Activated naive CD4-positive, alpha-beta T cell treated with anti-CD3 and anti-CD28 coated beads, Interleukin-2, amount 50 U/mL, for 72 hours (primary cell): ENCODE measurements around the gene FMNL2. TPM values are rescaled to one million over a fixed set of nuclear protein-coding genes. Genes with fewer than 3 reads are reported as not detected.
A peak's percentile ranks its signal among the peaks of the same experiment; 100 is the strongest.

ENCODE experiments used
- ATAC-seq, 2 donors: fragments of 150-1000 bp; cut with Tn5 transposase; 2 replicates each; pipeline ENCODE4 v1.10.0; 2021; ENCODE audit warnings: mild to moderate bottlenecking in 2 of 2, moderate library complexity in 2 of 2
- DNase-seq, 2 donors: peaks; one replicate each; pipeline ENCODE4 v3.0.0; 2021 to 2022; ENCODE audit warnings: low spot score in 2 of 2
- H3K27ac Mint-ChIP-seq, 2 donors: one replicate each; pipeline ENCODE4 v1.8.0; 2022; ENCODE audit warnings: mild to moderate bottlenecking in 2 of 2, mixed read lengths in 2 of 2
- H3K36me3 Mint-ChIP-seq, 2 donors: one replicate each; pipeline ENCODE4 v1.8.0; 2022; ENCODE audit warnings: mixed read lengths in 2 of 2
- H3K9me3 Mint-ChIP-seq, 2 donors: one replicate each; pipeline ENCODE4 v1.8.0; 2022; ENCODE audit warnings: mixed read lengths in 2 of 2
- total RNA-seq, 2 donors: library from RNA; stranded (reverse); gene quantifications; one replicate each; pipeline ENCODE4 v1.2.3, GENCODE V29; 2022

The FMNL2 gene
- total RNA-seq, 2 donors from 2014 or later: 0.34 to 8.0 TPM

DNA sequence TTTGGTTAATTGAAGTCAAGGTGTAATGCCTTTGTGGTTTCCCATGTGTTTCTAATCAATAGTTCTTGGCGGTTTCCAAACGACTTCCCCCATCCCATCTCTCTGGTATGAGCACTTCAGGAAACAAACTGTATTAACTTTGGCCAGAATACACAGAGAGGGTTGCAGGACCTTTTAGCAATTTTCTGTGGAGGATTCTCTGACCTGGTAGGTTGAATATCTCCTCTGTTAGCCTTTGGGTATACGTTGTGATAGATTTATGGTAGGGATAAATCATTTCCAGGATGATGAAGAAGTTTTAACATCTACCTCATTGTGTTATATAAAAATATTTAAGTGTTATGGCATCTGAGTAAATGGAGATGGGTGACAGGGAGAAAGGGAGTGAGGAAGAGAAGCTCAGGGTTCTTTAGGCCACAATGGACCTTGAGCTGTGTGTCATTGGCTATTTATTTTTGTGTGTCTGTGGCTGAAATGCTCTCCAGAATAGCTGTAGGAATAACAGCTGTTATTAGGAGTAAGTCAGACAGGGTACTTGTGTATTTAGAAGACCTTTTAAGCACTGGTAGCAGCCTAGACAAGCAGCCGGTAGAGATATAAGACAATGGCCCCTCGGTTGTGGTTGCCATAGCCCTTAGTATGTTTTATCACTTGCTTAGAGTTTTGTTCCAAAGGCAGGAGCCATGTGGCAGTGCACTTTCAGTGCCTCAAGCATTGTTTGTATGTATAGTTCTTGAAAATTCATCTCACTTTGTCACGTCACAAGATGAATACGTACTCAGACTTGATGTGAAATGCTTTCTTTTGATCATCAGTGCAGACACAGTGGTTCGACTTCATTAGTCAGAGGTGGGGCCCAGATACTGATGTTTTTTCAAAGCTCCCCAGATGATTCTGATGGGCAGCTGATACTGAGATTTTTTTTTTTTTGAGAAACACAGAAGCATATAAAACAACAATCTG, 91.1 kb downstream of the FMNL2 start:
- Mint-ChIP-seq H3K36me3 (no peaks in the 10 kb centered on the region), H3K27ac (peak overlapping the region in 1 of 2 donors; percentile 40), H3K9me3 (no peaks in the 10 kb centered on the region)
- DNase-seq (no peak), ATAC-seq (no peak)

DNA sequence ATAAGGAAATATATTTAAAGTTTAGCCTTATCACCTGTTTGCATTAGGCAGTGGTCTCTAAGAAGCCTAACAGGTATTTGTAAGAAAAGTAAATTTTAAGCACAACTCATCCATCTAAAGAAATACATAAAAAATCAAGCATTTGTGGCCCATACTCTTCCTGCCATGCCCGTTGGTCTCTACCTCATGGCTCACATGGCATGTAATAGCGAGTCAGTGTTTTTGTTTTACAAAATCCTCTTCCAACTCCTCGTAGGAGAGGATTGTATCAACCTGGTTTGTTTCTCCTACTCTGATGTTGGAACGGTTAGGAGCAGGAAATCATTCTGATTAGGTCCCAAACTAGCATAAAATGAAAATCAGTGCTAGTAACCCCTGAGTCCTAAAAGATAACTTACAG, 91.8 kb downstream of the FMNL2 start:
- H3K27ac Mint-ChIP-seq: no peak overlapping the region
- ATAC-seq: no peak
- no peaks in the 10 kb centered on the region for H3K9me3 Mint-ChIP-seq
- DNase-seq: no peak
- H3K36me3 Mint-ChIP-seq: no peaks in the 10 kb centered on the region

DNA sequence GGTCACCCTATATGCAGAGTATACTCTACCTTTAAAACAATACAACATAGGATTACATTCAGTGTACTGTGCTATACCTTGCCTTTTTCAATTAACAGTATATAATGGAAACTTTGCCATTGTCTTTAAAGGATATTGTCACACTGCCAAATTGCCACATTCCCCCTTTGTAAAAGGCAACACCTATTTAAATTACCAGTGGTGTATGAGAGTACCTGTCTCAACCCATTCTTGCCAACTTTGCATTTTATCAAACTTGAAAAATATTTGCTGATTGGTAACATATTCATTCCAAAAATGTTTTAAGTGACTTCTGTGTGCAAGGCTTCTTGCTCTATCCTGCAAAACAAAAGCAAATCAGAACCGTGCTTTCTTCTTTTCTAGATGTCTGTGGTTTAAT, 92.9 kb downstream of the FMNL2 start:
- Mint-ChIP-seq H3K9me3 (no peaks in the 10 kb centered on the region), H3K36me3 (no peaks in the 10 kb centered on the region), H3K27ac (peak overlapping the region in 1 of 2 donors; percentile 84)
- no peak for DNase-seq
- ATAC-seq: no peak

DNA sequence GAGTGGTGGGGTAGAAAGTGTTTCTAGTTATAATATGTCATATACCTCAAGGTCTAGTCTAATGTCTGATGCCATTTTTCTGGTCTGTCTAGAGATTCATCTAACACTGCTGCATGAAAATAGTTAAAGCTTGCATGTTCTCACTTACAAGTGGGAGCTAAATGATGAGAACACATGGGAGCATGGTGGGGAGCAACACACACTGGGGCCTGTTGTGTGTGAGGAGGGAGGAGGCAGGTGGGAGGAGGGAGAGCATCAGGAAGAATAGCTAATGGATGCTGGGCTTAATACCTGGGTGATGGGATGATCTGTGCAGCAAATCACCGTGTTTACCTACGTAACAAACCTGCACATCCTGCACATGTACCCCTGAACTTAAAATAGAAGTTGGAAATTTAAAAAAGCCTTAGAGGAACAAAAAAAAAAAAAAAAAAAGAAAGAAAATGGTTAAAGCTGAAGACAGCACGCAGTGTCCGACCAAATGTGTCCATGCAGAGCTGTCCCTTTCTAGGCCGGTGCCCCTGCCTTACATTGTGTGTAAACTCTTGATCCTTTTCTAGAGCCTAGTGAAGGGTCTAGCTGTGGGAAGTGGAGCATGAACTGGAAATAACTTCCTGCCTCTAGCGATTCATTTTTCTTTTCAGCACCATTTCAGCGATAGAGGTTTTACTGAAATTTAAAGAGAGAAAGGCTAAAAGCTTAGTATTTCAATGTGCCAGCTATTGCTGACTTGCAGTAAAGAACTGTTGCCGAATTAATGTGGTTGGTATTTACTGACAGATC, 94.0 kb downstream of the FMNL2 start:
- DNase-seq (no peak), ATAC-seq (no peak)
- Mint-ChIP-seq H3K36me3 (no peaks in the 10 kb centered on the region), H3K9me3 (no peaks in the 10 kb centered on the region), H3K27ac (no peak overlapping the region)

DNA sequence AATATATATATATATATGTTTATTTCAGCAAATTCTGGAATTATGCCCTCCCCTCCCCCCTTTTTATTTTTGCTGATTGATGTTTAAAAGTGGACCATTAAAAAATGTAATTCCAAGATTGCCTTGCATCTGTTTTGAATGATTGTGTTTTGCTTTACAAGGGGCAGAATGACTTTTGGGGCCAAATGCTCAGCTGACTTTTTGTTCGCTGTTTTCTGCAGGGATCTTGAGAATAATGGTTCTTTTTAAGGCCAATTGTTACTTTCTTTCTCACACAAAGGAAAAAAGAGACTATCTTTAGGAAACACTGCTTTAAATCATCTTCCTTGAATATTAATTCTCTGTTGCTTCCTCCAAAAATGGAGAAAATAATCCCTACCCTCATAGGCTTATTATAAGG, 95.9 kb downstream of the FMNL2 start:
- no peaks in the 10 kb centered on the region for H3K9me3 Mint-ChIP-seq
- DNase-seq (no peak), ATAC-seq (no peak)
- H3K27ac Mint-ChIP-seq: no peak overlapping the region
- no peaks in the 10 kb centered on the region for H3K36me3 Mint-ChIP-seq

DNA sequence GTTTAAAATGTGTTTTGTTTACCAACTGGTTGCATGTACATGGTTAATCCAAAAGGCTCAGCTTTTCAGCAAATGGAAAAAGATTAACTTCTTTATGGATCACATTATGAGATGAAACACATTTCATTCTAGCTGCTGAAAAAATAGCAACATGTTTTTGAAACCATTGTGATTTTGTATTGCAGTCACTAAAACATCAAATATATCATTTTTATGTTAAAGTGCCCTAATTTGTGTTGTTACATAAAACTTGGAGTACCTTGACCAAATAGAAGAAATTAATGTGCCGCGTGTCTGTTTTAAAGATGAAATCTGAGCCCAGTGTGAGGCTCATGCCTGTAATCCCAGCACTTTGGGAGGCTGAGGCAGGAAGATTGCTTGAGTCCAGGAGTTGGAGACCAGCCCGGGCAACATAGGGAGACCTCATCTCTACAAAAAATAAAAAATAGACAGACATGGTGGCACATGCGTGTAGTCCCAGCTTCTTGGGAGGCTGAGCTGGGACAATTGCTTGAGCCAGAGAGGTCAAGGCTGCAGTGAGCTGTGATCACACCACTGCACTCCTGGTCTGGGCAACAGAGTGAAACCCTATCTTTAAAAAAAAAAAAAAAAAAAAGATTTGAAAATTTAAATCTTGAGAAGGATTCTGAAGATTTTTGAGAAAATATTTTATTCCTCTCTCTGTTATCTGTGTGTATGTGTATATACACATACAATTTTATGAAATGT, 96.6 kb downstream of the FMNL2 start:
- Mint-ChIP-seq H3K36me3 (no peaks in the 10 kb centered on the region), H3K9me3 (no peaks in the 10 kb centered on the region), H3K27ac (no peak overlapping the region)
- ATAC-seq (no peak), DNase-seq (no peak)

DNA sequence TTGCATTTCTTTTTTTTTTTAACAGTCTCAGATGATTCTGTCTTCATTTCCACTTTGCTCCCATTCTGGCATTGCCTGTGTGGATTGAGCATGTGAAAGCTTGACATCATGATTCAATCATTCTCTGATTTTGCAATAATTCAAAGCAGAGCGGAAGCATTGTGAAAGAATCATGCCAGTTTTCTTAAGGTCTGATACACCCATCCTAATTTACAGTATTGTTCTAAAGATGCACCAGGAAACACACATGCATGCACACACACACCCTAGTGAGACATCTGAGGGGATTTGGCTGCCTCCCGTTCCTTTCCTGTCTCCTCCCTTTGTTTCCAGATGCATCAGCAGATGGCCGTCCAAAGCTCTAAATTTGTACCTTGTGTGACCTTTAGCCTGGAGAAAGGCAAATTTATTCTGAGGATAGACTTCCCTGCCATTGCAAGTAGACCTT, 97.3 kb downstream of the FMNL2 start:
- no peak for ATAC-seq
- DNase-seq: no peak

DNA sequence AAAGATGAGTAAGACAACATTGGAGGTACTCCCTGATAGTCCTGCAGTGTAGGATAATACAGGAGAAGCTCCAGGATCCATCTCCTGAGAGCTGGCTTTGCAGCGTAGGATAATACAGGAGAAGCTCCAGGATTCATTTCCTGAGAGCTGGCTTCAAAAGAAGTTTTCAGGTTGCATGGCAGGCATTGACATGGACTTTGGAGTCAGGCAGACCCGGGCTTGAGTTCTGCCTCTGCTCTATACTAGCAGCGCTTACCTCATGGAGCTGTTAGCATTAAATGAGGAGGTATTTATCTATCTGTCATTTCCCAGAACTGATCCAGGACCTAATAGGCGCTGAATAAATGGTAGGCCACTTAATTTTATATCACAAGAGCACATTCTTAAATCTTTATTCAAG, 97.8 kb downstream of the FMNL2 start:
- ATAC-seq: no peak
- Mint-ChIP-seq H3K9me3 (no peaks in the 10 kb centered on the region), H3K36me3 (no peaks in the 10 kb centered on the region), H3K27ac (no peak overlapping the region)
- DNase-seq: no peak

More for the DNA sequence above, 97.3 kb downstream of the FMNL2 start:
- Mint-ChIP-seq H3K27ac (no peak overlapping the region), H3K36me3 (no peaks in the 10 kb centered on the region), H3K9me3 (no peaks in the 10 kb centered on the region)

DNA sequence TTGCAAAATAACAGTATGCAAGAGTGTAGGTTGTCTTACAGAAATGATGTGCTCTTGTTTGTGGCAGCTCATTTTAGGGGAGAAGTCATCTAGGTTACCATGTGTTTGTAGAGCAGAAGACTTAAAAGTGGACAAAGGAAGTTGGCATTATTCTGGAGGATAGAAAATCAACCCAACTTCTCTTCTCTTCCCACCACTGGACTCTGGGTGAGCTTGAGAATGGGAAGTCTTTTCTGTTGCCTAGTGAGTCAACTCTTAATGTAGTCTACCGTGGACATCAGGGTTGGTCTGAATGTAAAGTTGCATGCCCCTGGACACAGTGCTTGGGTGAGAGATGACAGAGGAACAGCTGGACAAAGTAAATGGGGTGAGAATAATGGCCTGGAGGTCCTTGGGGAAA, 98.3 kb downstream of the FMNL2 start:
- DNase-seq (no peak), ATAC-seq (no peak)
- no peaks in the 10 kb centered on the region for H3K9me3 Mint-ChIP-seq
- no peaks in the 10 kb centered on the region for H3K36me3 Mint-ChIP-seq
- no peak overlapping the region for H3K27ac Mint-ChIP-seq

DNA sequence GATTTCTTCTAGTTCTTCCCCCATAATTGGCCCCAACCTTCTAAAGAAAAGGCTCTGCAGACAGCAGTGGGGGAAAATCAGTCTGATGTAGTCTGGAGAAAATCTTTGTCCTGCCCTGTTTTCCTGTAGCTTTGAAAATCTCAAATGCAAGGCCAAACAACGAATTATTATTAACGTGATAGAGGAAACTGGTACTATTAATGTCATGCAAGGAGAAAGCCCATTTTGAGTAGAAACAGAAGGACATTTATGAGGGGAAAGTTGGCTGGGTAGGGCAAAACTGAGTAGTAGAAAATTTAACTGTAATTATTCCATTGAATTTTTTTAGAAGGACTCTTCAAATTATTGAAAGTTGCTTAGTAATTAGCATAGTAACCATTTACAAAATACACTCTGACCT, 98.8 kb downstream of the FMNL2 start:
- no peak overlapping the region for H3K27ac Mint-ChIP-seq

DNA sequence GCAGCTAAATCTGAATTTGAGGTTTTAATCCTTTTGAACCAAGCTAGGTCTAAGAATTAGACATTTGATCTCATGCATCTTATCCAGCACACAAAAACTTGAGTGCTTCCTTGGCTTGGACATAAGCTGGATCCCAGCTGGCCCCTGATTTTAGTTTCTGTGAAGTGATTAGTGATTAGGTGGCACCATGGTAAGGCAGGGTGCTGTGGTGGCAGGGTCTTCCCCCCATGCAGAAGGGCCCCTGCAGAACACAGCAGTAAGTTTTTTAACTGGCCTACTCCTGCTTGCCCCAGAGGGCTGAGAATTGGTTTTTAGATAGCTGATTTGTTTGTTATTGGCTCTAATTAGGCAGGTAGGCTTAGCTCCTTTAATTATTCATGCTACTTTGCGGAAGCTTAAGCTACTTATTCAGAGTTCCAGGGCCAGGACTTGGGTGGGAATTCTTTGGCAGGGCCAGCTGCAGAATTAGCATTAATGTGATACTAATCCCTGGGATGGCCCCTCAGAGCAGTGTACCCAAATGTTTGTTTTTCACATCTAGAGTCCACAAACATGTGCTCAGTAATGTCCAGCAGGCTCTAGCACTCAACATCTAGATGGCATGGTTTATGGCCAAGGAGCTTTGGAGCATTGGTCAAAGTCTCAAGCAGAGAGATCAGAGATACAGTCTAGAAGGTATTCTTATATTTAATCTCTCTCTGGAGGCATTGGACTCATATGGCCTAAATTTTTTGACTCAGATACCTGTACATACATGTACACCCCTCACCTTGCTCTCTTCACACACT, 99.6 kb downstream of the FMNL2 start:
- H3K36me3 Mint-ChIP-seq: no peaks in the 10 kb centered on the region
- DNase-seq (no peak), ATAC-seq (no peak)
- H3K27ac Mint-ChIP-seq: no peak overlapping the region
- no peaks in the 10 kb centered on the region for H3K9me3 Mint-ChIP-seq

More for the DNA sequence above, 98.8 kb downstream of the FMNL2 start:
- no peak for DNase-seq
- Mint-ChIP-seq H3K36me3 (no peaks in the 10 kb centered on the region), H3K9me3 (no peaks in the 10 kb centered on the region)
- no peak for ATAC-seq

DNA sequence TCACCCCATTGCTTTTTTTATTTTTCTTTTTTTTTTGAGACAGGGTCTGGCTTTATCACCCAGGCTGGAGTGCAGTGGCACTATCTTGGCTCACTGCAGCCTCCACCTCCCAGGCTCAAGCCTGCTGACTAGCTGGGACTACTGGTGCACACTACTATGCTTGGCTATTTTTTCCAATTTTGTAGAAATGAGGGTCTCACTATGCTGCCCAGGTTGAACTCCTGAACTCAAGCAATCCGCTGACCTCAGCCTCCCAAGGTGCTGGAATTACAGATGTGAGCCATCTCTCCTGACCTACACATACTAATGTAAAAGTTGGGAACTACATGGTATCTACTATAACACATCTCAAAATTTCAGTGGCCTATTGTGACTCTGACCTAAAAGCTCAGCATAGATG, 101.2 kb downstream of the FMNL2 start:
- ATAC-seq: no peak

DNA sequence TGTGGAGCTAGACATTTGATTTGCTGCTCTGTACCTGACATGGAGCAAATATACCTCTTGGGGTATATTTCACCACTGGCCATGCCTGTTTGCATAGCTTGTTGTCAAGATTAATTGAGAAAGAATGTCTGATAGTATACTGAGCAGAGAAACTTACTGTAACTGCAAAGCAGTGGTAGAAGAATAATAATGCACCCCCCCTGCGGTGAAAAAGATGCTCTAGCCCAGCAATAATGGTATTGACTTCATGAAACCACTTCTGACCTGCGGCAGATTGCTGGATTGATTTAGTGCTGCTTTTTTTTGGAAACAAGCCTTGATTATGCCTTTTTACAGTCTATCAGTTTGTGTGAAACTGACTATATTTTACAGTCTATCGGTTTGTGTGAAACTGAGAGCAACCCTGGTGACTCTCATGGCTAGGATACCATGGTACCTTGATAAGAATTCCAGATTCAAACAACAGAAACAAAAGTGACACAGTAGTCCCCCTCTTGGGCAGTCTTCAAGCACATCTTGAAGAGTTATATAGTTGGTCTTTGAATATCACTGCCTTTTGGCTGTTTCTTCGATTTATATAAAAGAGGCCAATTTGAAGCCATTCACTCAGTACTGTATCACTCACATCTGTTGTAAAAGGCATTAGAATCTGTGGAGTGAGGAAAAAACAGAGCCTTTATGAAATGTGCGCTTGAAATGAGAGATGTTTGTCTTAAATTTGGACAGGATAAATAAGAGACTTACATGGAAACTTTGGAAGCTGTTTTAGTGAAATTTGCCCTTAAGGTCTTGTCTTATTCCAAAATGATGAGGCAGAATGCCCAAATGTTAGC, 102.5 kb downstream of the FMNL2 start:
- DNase-seq: no peak
- Mint-ChIP-seq H3K27ac (no peak overlapping the region), H3K9me3 (peaks cover 0 to 3% of the 10 kb centered on the region in 2 donors), H3K36me3 (no peaks in the 10 kb centered on the region)
- ATAC-seq: no peak

More for the DNA sequence above, 101.2 kb downstream of the FMNL2 start:
- Mint-ChIP-seq H3K36me3 (no peaks in the 10 kb centered on the region), H3K9me3 (peaks cover 0 to 2% of the 10 kb centered on the region in 2 donors), H3K27ac (no peak overlapping the region)
- no peak for DNase-seq

DNA sequence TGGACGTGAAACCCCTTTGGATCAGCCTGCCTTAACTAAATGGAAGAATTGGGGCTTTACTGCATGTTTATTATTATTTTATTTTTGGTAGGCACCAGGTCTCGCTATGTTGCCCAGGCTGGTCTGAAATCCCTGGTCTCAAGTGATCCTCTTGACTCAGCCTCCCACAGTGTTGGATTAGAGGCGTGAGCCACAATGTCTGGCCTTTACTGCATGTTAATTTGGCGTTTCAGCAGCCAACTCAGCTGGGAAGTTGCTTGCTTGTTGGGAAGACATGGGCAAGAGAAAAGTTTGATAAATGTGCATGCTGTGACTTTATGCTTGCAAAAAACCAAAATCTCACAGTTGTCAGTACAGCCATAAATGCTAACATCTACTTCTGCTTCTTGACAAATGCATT, 105.1 kb downstream of the FMNL2 start:
- H3K27ac Mint-ChIP-seq: no peak overlapping the region
- no peak for DNase-seq
- peaks cover 0 to 8% of the 10 kb centered on the region in 2 donors for H3K36me3 Mint-ChIP-seq
- ATAC-seq: no peak
- H3K9me3 Mint-ChIP-seq: peaks cover 3 to 5% of the 10 kb centered on the region in 2 donors

DNA sequence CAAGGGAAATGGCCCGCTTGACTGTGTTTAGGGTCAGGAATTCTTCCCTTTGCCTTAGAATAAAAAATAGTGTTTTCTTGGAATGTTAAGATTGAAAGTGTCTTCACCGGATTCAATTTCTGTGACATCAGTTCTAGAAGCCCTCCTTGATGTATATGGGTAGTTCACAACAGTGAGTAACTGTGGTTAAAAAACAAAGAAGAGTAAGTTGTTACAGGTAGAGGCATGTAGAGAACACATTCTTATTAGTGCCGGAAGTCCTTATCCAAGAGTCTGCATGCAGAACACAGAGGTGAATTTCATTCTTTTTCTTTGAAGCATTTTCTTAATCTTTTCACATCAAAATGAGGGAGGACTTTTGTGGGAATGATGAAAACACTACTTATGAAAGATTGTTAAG, 105.5 kb downstream of the FMNL2 start:
- DNase-seq (no peak), ATAC-seq (no peak)
- H3K9me3 Mint-ChIP-seq: peaks cover 3 to 5% of the 10 kb centered on the region in 2 donors
- peaks cover 0 to 8% of the 10 kb centered on the region in 2 donors for H3K36me3 Mint-ChIP-seq
- no peak overlapping the region for H3K27ac Mint-ChIP-seq
